HG02678 (cell line): ENCODE measurements around the gene ZIC2.
"Not testable (repeated sequence)": the region's sequence is repeated elsewhere in the genome, so short reads cannot be mapped to it uniquely, and the experiment has no call there.

Experiments
- ATAC-seq: cut with Tn5 transposase; IDR thresholded peaks from one replicate; pipeline ENCODE4 v1.9.1; 2021; ENCODE audit warnings: mild to moderate bottlenecking, moderate library complexity; ENCODE audit not compliant: unreplicated experiment

ZIC2 gene

GRCh38 chr13:99997702-99998214, 16.2 kb downstream of the ZIC2 start:
- ATAC-seq = no peak

GRCh38 chr13:99998261-99998660, 16.7 kb downstream of the ZIC2 start:
- no peak for ATAC-seq

- no peak for ATAC-seq
Measured at GRCh38 chr13:100014621-100015020, 33.0 kb downstream of the ZIC2 start.

- ATAC-seq = no peak
Measured at GRCh38 chr13:100019780-100020356, 38.3 kb downstream of the ZIC2 start.

GRCh38 chr13:100022798-100023197, 41.2 kb downstream of the ZIC2 start:
- no peak for ATAC-seq

GRCh38 chr13:100024023-100024422, 42.4 kb downstream of the ZIC2 start:
- ATAC-seq = no peak

- no peak for ATAC-seq
Measured at GRCh38 chr13:100029933-100030332, 48.3 kb downstream of the ZIC2 start.

- not testable (repeated sequence) for ATAC-seq
Measured at GRCh38 chr13:100032642-100033041, 51.1 kb downstream of the ZIC2 start.

- ATAC-seq = no peak
Measured at GRCh38 chr13:100035936-100036335, 54.4 kb downstream of the ZIC2 start.
